Left ventricle myocardium inferior (tissue), 1 donor: ENCODE results near the gene DAZAP1. TPM values are rescaled to one million over a fixed set of nuclear protein-coding genes. Genes with fewer than 3 reads are reported as not detected.

Experiments used
- DNase-seq: peaks from one replicate; pipeline ENCODE4 v3.0.0-alpha.2; 2020
- H3K27ac ChIP-seq: fragments of 200-600 bp; replicated peaks from 2 replicates; pipeline ENCODE4 v1.8.0; 2021
- H3K27me3 ChIP-seq: fragments of 200-600 bp; 2 replicates; pipeline ENCODE4 v1.8.0; 2021; ENCODE audit warnings: low read depth
- H3K36me3 ChIP-seq: fragments of 200-600 bp; 2 replicates; pipeline ENCODE4 v1.8.0; 2021
- H3K4me1 ChIP-seq: fragments of 200-600 bp; 2 replicates; pipeline ENCODE4 v1.8.0; 2021
- H3K4me3 ChIP-seq: fragments of 200-600 bp; 2 replicates; pipeline ENCODE4 v1.8.0; 2021; ENCODE audit warnings: mild to moderate bottlenecking, moderate library complexity
- H3K9me3 ChIP-seq: fragments of 200-600 bp; replicated peaks from 2 replicates; pipeline ENCODE4 v1.8.0; 2021
- CTCF ChIP-seq: fragments of 200-600 bp; IDR thresholded peaks from 2 replicates; pipeline ENCODE4 v1.8.0; 2021; ENCODE audit warnings: antibody characterized with exemption, mild to moderate bottlenecking, borderline replicate concordance
- intact Hi-C: fragments of 100-400 bp; cut with micrococcal nuclease; formaldehyde crosslinking; loops from one replicate; pipeline ENCODE4 v1.11.0; 2022
- total RNA-seq: library from RNA; stranded (reverse); fragmentation: NEBNext Ultra II Directional; extraction: Animal tissue kit (Norgen Biotek cat#: 25700); gene quantifications from one replicate; pipeline ENCODE4 v1.2.1, GENCODE V29; 2021
- donor health status: DM: no; HTN: yes; CAD: no; lungs with severe emphysema.

Gene DAZAP1
- total RNA-seq, 1 donor from 2014 or later = 81.8 TPM

- intact Hi-C loops = no loop called here
- H3K4me1 ChIP-seq = peaks cover 58% of the 10 kb centered on the region
- no peak for TF ChIP-seq CTCF
- H3K36me3 ChIP-seq = peaks cover 67% of the 10 kb centered on the region
- DNase-seq = no peak
- peak overlapping the region; percentile 98 for H3K27ac ChIP-seq
- no peak overlapping the region for H3K4me3 ChIP-seq
- no peaks in the 10 kb centered on the region for H3K9me3 ChIP-seq
- no peaks in the 10 kb centered on the region for H3K27me3 ChIP-seq
Measured at GRCh38 chr19:1388637-1389026, 18.8 kb upstream of the DAZAP1 start.

GRCh38 chr19:1389033-1389940 is 18.1 kb upstream of the DAZAP1 start:
- no peak for TF ChIP-seq CTCF
- H3K4me1 ChIP-seq = peaks cover 52% of the 10 kb centered on the region
- DNase-seq = no peak
- intact Hi-C loops = no loop called here
- no peaks in the 10 kb centered on the region for H3K27me3 ChIP-seq
- no peak overlapping the region for H3K27ac ChIP-seq
- no peak overlapping the region for H3K4me3 ChIP-seq
- no peaks in the 10 kb centered on the region for H3K9me3 ChIP-seq
- H3K36me3 ChIP-seq = peaks cover 73% of the 10 kb centered on the region

GRCh38 chr19:1390890-1391423 is 16.4 kb upstream of the DAZAP1 start:
- no peak for DNase-seq
- intact Hi-C loops = no loop called here
- peaks cover 80% of the 10 kb centered on the region for H3K36me3 ChIP-seq

GRCh38 chr19:1392407-1392806 is 15.0 kb upstream of the DAZAP1 start:
- Histone ChIP-seq H3K27ac (no peak overlapping the region), H3K27me3 (no peaks in the 10 kb centered on the region), H3K4me3 (no peak overlapping the region), H3K9me3 (no peaks in the 10 kb centered on the region), H3K36me3 (peaks cover 68% of the 10 kb centered on the region), H3K4me1 (peaks cover 50% of the 10 kb centered on the region)
- no peak for TF ChIP-seq CTCF
- no peak for DNase-seq
- intact Hi-C loops = no loop called here

More at GRCh38 chr19:1390890-1391423, 16.4 kb upstream of the DAZAP1 start:
- no peak overlapping the region for H3K4me3 ChIP-seq
- no peak overlapping the region for H3K27ac ChIP-seq
- no peaks in the 10 kb centered on the region for H3K27me3 ChIP-seq
- no peak for TF ChIP-seq CTCF
- H3K4me1 ChIP-seq = peaks cover 50% of the 10 kb centered on the region
- no peaks in the 10 kb centered on the region for H3K9me3 ChIP-seq

- intact Hi-C loops = no loop called here
- no peak for TF ChIP-seq CTCF
- H3K36me3 ChIP-seq = peaks cover 68% of the 10 kb centered on the region
- H3K4me3 ChIP-seq = no peak overlapping the region
- DNase-seq = no peak
- H3K27ac ChIP-seq = no peak overlapping the region
- peaks cover 46% of the 10 kb centered on the region for H3K4me1 ChIP-seq
- H3K27me3 ChIP-seq = no peaks in the 10 kb centered on the region
- H3K9me3 ChIP-seq = no peaks in the 10 kb centered on the region
Measured at GRCh38 chr19:1392939-1393530, 14.4 kb upstream of the DAZAP1 start.
